H1 (cell line): ENCODE measurements around the gene TECTB. TPM values are rescaled to one million over a fixed set of nuclear protein-coding genes. Genes with fewer than 3 reads are reported as not detected.

Experiments
- BRCA1 ChIP-seq: IDR thresholded peaks from 2 replicates; pipeline ENCODE4 v1.6.1; 2012; ENCODE audit warnings: low read depth, low read length, improper control_type of control experiment
- CHD2 ChIP-seq: IDR thresholded peaks from 2 replicates; pipeline ENCODE4 v1.6.1; 2012; ENCODE audit warnings: low read length, improper control_type of control experiment
- SP1 ChIP-seq: IDR thresholded peaks from 2 replicates; pipeline ENCODE4 v1.6.1; 2011; ENCODE audit warnings: low read depth, low read length
- SUZ12 ChIP-seq: fragments of 200-600 bp; sonication (generic); IDR thresholded peaks from 2 replicates; pipeline ENCODE4 v1.6.1; 2012; ENCODE audit warnings: mild to moderate bottlenecking, inconsistent platforms, low read length, moderate library complexity, mixed read lengths
- TCF12 ChIP-seq: IDR thresholded peaks from 2 replicates; pipeline ENCODE4 v1.6.1; 2011; ENCODE audit warnings: low read depth, mild to moderate bottlenecking, low read length
- TEAD4 ChIP-seq: IDR thresholded peaks from 2 replicates; pipeline ENCODE4 v1.6.1; 2012; ENCODE audit warnings: low read depth, low read length, inconsistent platforms, mixed read lengths
- polyA plus RNA-seq, 7 experiments: library from polyadenylated mRNA; depleted of rRNA in 3 of 7; stranded (reverse) in 5 of 7; unstranded in 2 of 7; fragments of >200 nt in 5 of 7; fragments of 200-250 nt in 2 of 7; gene quantifications; 1 replicate in 5 of 7; 2 replicates in 1 of 7; 4 replicates in 1 of 7; pipeline versions ENCODE4 v1.2.1 to v1.2.3, GENCODE V29; 2011 to 2013; ENCODE audit warnings: missing spikeins in 2 of 7, mixed read lengths in 2 of 7
- total RNA-seq: library from RNA; stranded (reverse); fragmentation: NEBNext Ultra II Directional; extraction: Animal tissue kit (Norgen Biotek cat#: 25700); gene quantifications from 2 replicates; pipeline ENCODE4 v1.2.1, GENCODE V29; 2021

The TECTB gene
- total and polyA plus RNA-seq, 2 of the 8 experiments (the other 6 are each of a cell fraction or from before 2014, with no cell fraction given), result not detected

- TF ChIP-seq SP1, result no peak
- TF ChIP-seq TCF12, result no peak
- TF ChIP-seq SUZ12, result no peak
- no peak for TF ChIP-seq TEAD4
- no peak for TF ChIP-seq BRCA1
- TF ChIP-seq CHD2, result no peak
Measured at GRCh38 chr10:112286837-112287818, 3.9 kb downstream of the TECTB start (continued).
